Glomerular endothelial cell (primary cell): ENCODE results near the gene EHD1. TPM values are rescaled to one million over a fixed set of nuclear protein-coding genes. Genes with fewer than 3 reads are reported as not detected.

Source experiments
- DNase-seq: peaks from one replicate; pipeline ENCODE4 v3.0.0-alpha.2; 2011; ENCODE audit warnings: low read depth, low spot score; ENCODE audit errors: extremely low read depth
- total RNA-seq: library from RNA; depleted of rRNA; stranded (reverse); fragments of >200 nt; gene quantifications from 2 replicates; pipeline ENCODE4 v1.2.3, GENCODE V29; 2015

EHD1 gene
- total RNA-seq, 1 donor from 2014 or later: 142 TPM

- DNase-seq: no peak
Measured at GRCh38 chr11:64802370-64803157, 75.9 kb downstream of the EHD1 start.

Other genes starting within 250 kb of the EHD1 start
- not detected in 2 replicates for gene NRXN2, start 155.4 kb downstream of the EHD1 start, total RNA-seq
- 0.34 and 1.3 TPM in 2 replicates for gene RASGRP2, start 134.5 kb downstream of the EHD1 start, total RNA-seq
- not detected in 2 replicates for gene PYGM, start 118.6 kb downstream of the EHD1 start, total RNA-seq
- 213 and 277 TPM in 2 replicates for gene SF1, start 100.1 kb downstream of the EHD1 start, total RNA-seq
- gene MAP4K2, start 75.4 kb downstream of the EHD1 start, total RNA-seq: 39.6 and 49.6 TPM in 2 replicates
- gene MEN1, start 68.1 kb downstream of the EHD1 start, total RNA-seq: 22.7 and 26.4 TPM in 2 replicates
- 0.44 and 0.64 TPM in 2 replicates for gene CDC42BPG, start 34.0 kb downstream of the EHD1 start, total RNA-seq
- 27.6 and 34.5 TPM in 2 replicates for gene ATG2A, start 38.6 kb upstream of the EHD1 start, total RNA-seq
- 27.2 and 47.9 TPM in 2 replicates for gene PPP2R5B, start 46.1 kb upstream of the EHD1 start, total RNA-seq
- not detected in 2 replicates for gene GPHA2, start 57.3 kb upstream of the EHD1 start, total RNA-seq
- 0.68 TPM in 1 of 2 replicates, not detected in the other for gene MAJIN, start 93.5 kb upstream of the EHD1 start, total RNA-seq
- 1.3 and 2.7 TPM in 2 replicates for gene BATF2, start 118.3 kb upstream of the EHD1 start, total RNA-seq
- gene ARL2, start 135.5 kb upstream of the EHD1 start, total RNA-seq: 191 and 202 TPM in 2 replicates
- 12.4 and 12.6 TPM in 2 replicates for gene SNX15, start 148.8 kb upstream of the EHD1 start, total RNA-seq
- gene SAC3D1, start 162.6 kb upstream of the EHD1 start, total RNA-seq: 16.8 and 17.8 TPM in 2 replicates
- 2.8 and 5.5 TPM in 2 replicates for gene NAALADL1, start 179.9 kb upstream of the EHD1 start, total RNA-seq
- 3.7 and 5.1 TPM in 2 replicates for gene CDCA5, start 205.4 kb upstream of the EHD1 start, total RNA-seq
- 34.7 and 49.8 TPM in 2 replicates for gene ZFPL1, start 205.6 kb upstream of the EHD1 start, total RNA-seq
- 318 and 356 TPM in 2 replicates for gene VPS51, start 217.6 kb upstream of the EHD1 start, total RNA-seq
- gene TM7SF2, start 233.3 kb upstream of the EHD1 start, total RNA-seq: 12.8 and 28.2 TPM in 2 replicates
- gene ZNHIT2, start 239.1 kb upstream of the EHD1 start, total RNA-seq: 14.0 and 14.7 TPM in 2 replicates
- gene FAU, start 243.5 kb upstream of the EHD1 start, total RNA-seq: 461 and 516 TPM in 2 replicates
- gene MRPL49, start 243.7 kb upstream of the EHD1 start, total RNA-seq: 49.7 and 57.4 TPM in 2 replicates